ENCODE measurements around the gene EPAS1. TPM values are rescaled to one million over a fixed set of nuclear protein-coding genes. Genes with fewer than 3 reads are reported as not detected.

Gene EPAS1
- total and polyA plus RNA-seq, 2 of the 13 experiments (the other 11 are each of a cell fraction or from before 2014, with no cell fraction given), result 47.1 to 182 TPM

- TF ChIP-seq ZNF639 (CRISPR knock-in tag; conservative IDR thresholded peaks at IDR 0.05) (no peak), HNF1A (IDR thresholded peaks at IDR 0.05; ENCODE audit: low read depth) (0 out of 2 replicates have a peak, but pooled peaks have one; percentile 22), HNF1A (CRISPR knock-in tag; IDR thresholded peaks at IDR 0.05; ENCODE audit: borderline replicate concordance) (peak; percentile 65; the same call in 1 of the 2 replicates), RNF219 (CRISPR knock-in tag; IDR thresholded peaks at IDR 0.05) (no peak), PHB2 (IDR thresholded peaks at IDR 0.05; ENCODE audit: partially characterized antibody) (no peak), ZNF276 (CRISPR knock-in tag; IDR thresholded peaks at IDR 0.05; ENCODE audit: low read depth) (no peak), ZNF713 (CRISPR knock-in tag; IDR thresholded peaks at IDR 0.05) (no peak), ZNF674 (CRISPR knock-in tag; IDR thresholded peaks at IDR 0.05; ENCODE audit: low read depth) (no peak), MLX (CRISPR knock-in tag; IDR thresholded peaks at IDR 0.05) (no peak), ZNF292 (CRISPR knock-in tag; IDR thresholded peaks at IDR 0.05; ENCODE audit: borderline replicate concordance, low read depth) (peak; percentile 84), ATF2 (CRISPR knock-in tag; IDR thresholded peaks at IDR 0.05) (peak; percentile 61), POLR2G (IDR thresholded peaks at IDR 0.05; ENCODE audit: low read depth, low read length) (no peak), ZNF431 (CRISPR knock-in tag; IDR thresholded peaks at IDR 0.05; ENCODE audit: borderline replicate concordance, low read depth) (no peak), TERF1 (CRISPR knock-in tag; IDR thresholded peaks at IDR 0.05) (no peak)
Measured at GRCh38 chr2:46394649-46395510, 97.7 kb downstream of the EPAS1 start (continued).
